ENCODE data around the gene NTN5. TPM values are rescaled to one million over a fixed set of nuclear protein-coding genes. Genes with fewer than 3 reads are reported as not detected.

The NTN5 gene
- total and polyA plus RNA-seq, 9 of the 15 experiments (the other 6 are each of a cell fraction or from before 2014, with no cell fraction given) = not detected

DNA sequence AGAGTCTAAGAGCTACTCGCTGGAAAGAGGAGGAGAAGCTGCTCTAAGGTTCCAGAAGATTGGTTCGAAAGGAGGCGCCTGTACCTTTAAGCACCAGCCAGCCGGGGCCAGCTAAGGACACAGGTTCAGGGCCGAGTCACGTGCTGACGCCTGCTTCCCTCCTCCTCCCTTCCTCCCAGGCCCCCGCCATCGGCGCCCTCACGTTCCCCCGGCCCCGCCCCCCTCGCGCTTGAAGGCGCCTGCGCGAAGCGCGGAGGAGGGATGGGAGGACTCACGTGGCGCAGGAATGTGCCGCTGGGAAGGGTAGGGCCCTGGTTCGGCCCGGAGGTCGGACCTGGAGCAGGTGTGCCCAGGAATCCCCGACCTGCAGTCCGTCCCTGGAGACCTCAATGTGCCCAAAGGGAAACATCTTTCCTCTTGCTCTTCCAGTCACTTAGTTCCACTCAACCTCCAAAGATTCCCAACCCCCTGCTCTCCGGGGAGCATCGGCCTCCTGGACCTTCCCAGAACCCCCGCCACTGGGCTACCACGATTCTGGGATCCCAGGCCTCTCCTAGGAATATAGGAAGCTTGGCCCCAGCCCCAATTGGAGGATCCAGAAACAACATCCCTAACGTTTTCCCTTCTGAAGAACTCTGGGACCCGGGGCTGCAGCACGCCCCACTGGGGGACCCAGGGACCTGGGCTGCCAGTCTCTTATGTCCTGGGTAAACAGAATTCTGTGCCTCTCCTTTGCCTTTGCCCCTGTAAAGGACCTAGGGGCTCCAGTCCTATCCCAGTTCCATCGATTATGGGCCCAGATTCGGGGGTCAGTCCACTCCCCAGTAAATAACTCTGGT is 38.2 kb downstream of the NTN5 start (continued):
- TF ChIP-seq MTA3 (IDR thresholded peaks at IDR 0.05; ENCODE audit: borderline replicate concordance) (peak; percentile 38; the same call in 1 of the 2 replicates), BMI1 (IDR thresholded peaks at IDR 0.05; ENCODE audit: low read length) (no peak), ZFP36 (IDR thresholded peaks at IDR 0.05; ENCODE audit: low read depth, low read length, partially characterized antibody) (peak; percentile 52), CREM (IDR thresholded peaks at IDR 0.05; ENCODE audit: low read depth) (peak; percentile 61), TCFL5 (CRISPR knock-in tag; conservative IDR thresholded peaks at IDR 0.05) (no peak), ZNF778 (CRISPR knock-in tag; IDR thresholded peaks at IDR 0.05) (no peak), MAZ (CRISPR knock-in tag; conservative IDR thresholded peaks at IDR 0.05 in 1 of 2, IDR thresholded peaks at IDR 0.05 in 1 of 2) (peak; percentile 96 to 99), RAD21 (CRISPR knock-in tag; conservative IDR thresholded peaks at IDR 0.05 in 1 of 2, IDR thresholded peaks at IDR 0.05 in 1 of 2) (0 out of 4 replicates have a peak, but pooled peaks of 1 of the 2 experiments have one; percentile 9), CBFA2T3 (IDR thresholded peaks at IDR 0.05) (peak; percentile 34), ZFP30 (CRISPR knock-in tag; IDR thresholded peaks at IDR 0.05; ENCODE audit: borderline replicate concordance) (no peak), MTF1 (CRISPR knock-in tag; IDR thresholded peaks at IDR 0.05; ENCODE audit: borderline replicate concordance) (no peak), NBN (IDR thresholded peaks at IDR 0.05; ENCODE audit: low read depth) (no peak), RBBP5 (IDR thresholded peaks at IDR 0.05; ENCODE audit: borderline replicate concordance, insufficient read depth, low read length, poor library complexity, severe bottlenecking) (no peak), SRSF1 (IDR thresholded peaks at IDR 0.05; ENCODE audit: low read depth, low read length) (no peak), NONO (IDR thresholded peaks at IDR 0.05; ENCODE audit: low read depth in 2 of 2, low read length in 1 of 2) (peak in 1 of 2 experiments; percentile 94; a peak in 2 of 4 replicates), ZNF24 (IDR thresholded peaks at IDR 0.05) (no peak), PHF8 (IDR thresholded peaks at IDR 0.05; ENCODE audit: borderline replicate concordance, low read length) (peak; percentile 52; the same call in 1 of the 2 replicates)
- TF ChIP-seq, protein P1, sequence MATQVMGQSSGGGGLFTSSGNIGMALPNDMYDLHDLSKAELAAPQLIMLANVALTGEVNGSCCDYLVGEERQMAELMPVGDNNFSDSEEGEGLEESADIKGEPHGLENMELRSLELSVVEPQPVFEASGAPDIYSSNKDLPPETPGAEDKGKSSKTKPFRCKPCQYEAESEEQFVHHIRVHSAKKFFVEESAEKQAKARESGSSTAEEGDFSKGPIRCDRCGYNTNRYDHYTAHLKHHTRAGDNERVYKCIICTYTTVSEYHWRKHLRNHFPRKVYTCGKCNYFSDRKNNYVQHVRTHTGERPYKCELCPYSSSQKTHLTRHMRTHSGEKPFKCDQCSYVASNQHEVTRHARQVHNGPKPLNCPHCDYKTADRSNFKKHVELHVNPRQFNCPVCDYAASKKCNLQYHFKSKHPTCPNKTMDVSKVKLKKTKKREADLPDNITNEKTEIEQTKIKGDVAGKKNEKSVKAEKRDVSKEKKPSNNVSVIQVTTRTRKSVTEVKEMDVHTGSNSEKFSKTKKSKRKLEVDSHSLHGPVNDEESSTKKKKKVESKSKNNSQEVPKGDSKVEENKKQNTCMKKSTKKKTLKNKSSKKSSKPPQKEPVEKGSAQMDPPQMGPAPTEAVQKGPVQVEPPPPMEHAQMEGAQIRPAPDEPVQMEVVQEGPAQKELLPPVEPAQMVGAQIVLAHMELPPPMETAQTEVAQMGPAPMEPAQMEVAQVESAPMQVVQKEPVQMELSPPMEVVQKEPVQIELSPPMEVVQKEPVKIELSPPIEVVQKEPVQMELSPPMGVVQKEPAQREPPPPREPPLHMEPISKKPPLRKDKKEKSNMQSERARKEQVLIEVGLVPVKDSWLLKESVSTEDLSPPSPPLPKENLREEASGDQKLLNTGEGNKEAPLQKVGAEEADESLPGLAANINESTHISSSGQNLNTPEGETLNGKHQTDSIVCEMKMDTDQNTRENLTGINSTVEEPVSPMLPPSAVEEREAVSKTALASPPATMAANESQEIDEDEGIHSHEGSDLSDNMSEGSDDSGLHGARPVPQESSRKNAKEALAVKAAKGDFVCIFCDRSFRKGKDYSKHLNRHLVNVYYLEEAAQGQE (IDR thresholded peaks at IDR 0.05; ENCODE audit: borderline replicate concordance) = peak; percentile 80
- TF ChIP-seq, protein P1 (CRISPR knock-in tag; IDR thresholded peaks at IDR 0.05; ENCODE audit: low read depth) = no peak
